Measurements from ENCODE around the gene OSBPL1A. TPM values are rescaled to one million over a fixed set of nuclear protein-coding genes. Genes with fewer than 3 reads are reported as not detected.

OSBPL1A gene
- total RNA-seq, 2 donors from 2014 or later, result 20.7 to 33.0 TPM

GRCh38 chr18:24239341-24239740, 158.3 kb downstream of the OSBPL1A start:
- no peaks in the 10 kb centered on the region for H3K9me3 ChIP-seq
- no peaks in the 10 kb centered on the region for H3K27me3 ChIP-seq
- H3K27ac ChIP-seq, result no peak overlapping the region
- no peaks in the 10 kb centered on the region for H3K36me3 ChIP-seq
- no peak for TF ChIP-seq CTCF (IDR thresholded peaks at IDR 0.05)
- no peaks in the 10 kb centered on the region for H3K4me1 ChIP-seq
- no peak for DNase-seq
- H3K9ac ChIP-seq (ENCODE audit: low read depth in 2 of 2, low read length in 2 of 2), result no peak overlapping the region
- intact Hi-C loops (cut with DNase I), result no loop called here
- H3K4me3 ChIP-seq, result no peak overlapping the region

GRCh38 chr18:24238387-24238786, 159.2 kb downstream of the OSBPL1A start:
- no peaks in the 10 kb centered on the region for H3K27me3 ChIP-seq
- TF ChIP-seq CTCF (IDR thresholded peaks at IDR 0.05), result no peak
- H3K36me3 ChIP-seq, result no peaks in the 10 kb centered on the region
- H3K4me3 ChIP-seq, result no peak overlapping the region
- H3K27ac ChIP-seq, result no peak overlapping the region
- no peaks in the 10 kb centered on the region for H3K4me1 ChIP-seq
- H3K9ac ChIP-seq (ENCODE audit: low read depth in 2 of 2, low read length in 2 of 2), result no peak overlapping the region
- intact Hi-C loops (cut with DNase I), result no loop called here
- DNase-seq, result no peak
- no peaks in the 10 kb centered on the region for H3K9me3 ChIP-seq

DNA sequence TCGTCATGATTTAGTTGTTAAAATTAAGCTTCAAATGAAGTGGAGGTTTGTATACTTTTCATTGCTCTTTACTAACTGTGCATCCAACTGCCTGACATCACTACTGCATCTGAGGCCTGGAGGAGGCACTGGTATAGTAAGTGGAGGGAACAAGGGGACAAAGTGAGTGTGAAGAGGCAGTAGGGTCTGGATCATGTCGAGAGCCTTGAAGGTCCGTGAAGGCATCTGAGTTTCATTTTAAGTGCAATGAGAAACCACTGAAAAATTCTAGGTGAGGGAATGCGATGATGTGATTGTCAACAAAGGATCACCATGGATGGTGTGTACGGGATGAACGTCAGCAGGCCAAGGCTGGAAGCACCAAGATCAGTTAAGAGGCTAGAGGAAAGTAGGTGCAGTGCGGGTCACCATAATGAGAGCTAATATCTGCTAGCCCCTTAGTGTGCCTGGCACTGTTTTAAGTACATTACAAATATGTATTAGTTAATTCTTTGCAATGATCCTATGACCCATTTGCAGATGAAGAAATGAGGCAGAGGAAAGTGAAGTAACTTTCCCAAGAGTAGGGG, 162.7 kb downstream of the OSBPL1A start:
- Histone ChIP-seq H3K36me3 (no peaks in the 10 kb centered on the region), H3K4me3 (no peak overlapping the region), H3K4me1 (no peaks in the 10 kb centered on the region), H3K9me3 (no peaks in the 10 kb centered on the region), H3K27ac (no peak overlapping the region), H3K9ac (ENCODE audit: low read depth in 2 of 2, low read length in 2 of 2) (no peak overlapping the region), H3K27me3 (no peaks in the 10 kb centered on the region)
- intact Hi-C loops (cut with DNase I), result no loop called here
- no peak for DNase-seq
- no peak for TF ChIP-seq CTCF (IDR thresholded peaks at IDR 0.05)

DNA sequence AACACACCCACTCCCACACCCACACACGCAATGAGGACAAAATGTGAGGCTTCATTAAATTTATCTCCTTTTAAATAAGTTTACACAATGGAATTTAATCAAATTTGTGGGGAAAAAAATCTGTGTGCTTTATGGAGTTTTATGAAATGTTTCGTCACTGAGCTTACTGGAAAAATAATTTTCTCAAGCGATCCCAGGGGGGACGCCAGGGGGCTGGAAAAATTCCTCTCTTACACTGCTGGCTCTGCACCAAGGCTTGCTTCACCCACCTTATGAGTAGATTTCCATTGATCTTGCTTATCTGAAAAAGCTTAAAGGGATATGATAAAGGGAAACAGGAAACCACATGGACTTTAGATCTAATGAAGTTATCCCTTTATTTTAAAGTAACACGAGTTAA, 163.3 kb downstream of the OSBPL1A start:
- Histone ChIP-seq H3K4me1 (no peaks in the 10 kb centered on the region), H3K36me3 (no peaks in the 10 kb centered on the region), H3K4me3 (no peak overlapping the region), H3K27ac (no peak overlapping the region), H3K9me3 (no peaks in the 10 kb centered on the region), H3K27me3 (no peaks in the 10 kb centered on the region), H3K9ac (ENCODE audit: low read depth in 2 of 2, low read length in 2 of 2) (no peak overlapping the region)
- intact Hi-C loops (cut with DNase I), result no loop called here
- no peak for TF ChIP-seq CTCF (IDR thresholded peaks at IDR 0.05)
- no peak for DNase-seq

DNA sequence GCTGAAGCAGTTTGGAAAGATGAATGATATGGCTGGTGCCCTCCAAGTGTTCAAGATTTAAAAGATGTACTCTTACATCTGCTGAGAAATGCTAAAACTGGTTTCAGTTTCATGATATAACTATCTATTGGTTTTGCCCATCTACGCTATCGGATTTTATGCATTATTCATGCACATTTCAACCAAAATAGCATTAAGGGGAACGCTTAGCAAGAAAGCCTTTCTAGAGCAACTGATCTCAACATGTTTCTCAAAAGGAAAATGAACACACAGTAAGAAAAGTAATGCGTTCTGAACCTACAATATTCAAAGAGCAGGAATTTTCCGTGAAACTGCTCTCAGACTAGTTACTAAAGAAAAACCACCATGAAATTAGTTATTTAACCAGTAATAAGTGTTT, 164.8 kb downstream of the OSBPL1A start:
- Histone ChIP-seq H3K9ac (ENCODE audit: low read depth in 2 of 2, low read length in 2 of 2) (no peak overlapping the region), H3K9me3 (no peaks in the 10 kb centered on the region), H3K27ac (no peak overlapping the region), H3K27me3 (no peaks in the 10 kb centered on the region), H3K4me1 (no peaks in the 10 kb centered on the region), H3K4me3 (no peak overlapping the region), H3K36me3 (no peaks in the 10 kb centered on the region)
- intact Hi-C loops (cut with DNase I), result no loop called here
- no peak for DNase-seq
- no peak for TF ChIP-seq CTCF (IDR thresholded peaks at IDR 0.05)

Measured in colonic mucosa (tissue), 4 donors.